HCT116 (cell line): ENCODE measurements around the gene PSMG1.

Experiments
- CEBPB ChIP-seq: IDR thresholded peaks from 2 replicates; pipeline ENCODE4 v1.6.1; 2012; ENCODE audit warnings: low read depth
- EGR1 ChIP-seq: IDR thresholded peaks from 2 replicates; pipeline ENCODE4 v1.6.1; 2012; ENCODE audit warnings: low read depth
- TF ChIP-seq, protein P1 (sequence below), 3 experiments: fragments of 200-600 bp in 1 of 3; sonication (generic) in 1 of 3; IDR thresholded peaks in 2 of 3; conservative IDR thresholded peaks in 1 of 3; 2 replicates each; pipeline ENCODE4 v1.5.1; 2012 to 2017; ENCODE audit warnings: low read depth in 2 of 3, low read length in 2 of 3, antibody characterized with exemption in 1 of 3, borderline replicate concordance in 1 of 3, control low read depth in 1 of 3, mild to moderate bottlenecking in 1 of 3, mixed read lengths in 1 of 3, mixed run types in 1 of 3, moderate library complexity in 1 of 3; ENCODE audit not compliant: insufficient read depth in 1 of 3
- TF ChIP-seq, protein P2 (sequence below): IDR thresholded peaks from 2 replicates; pipeline ENCODE4 v1.6.1; 2012; ENCODE audit warnings: low read depth

DNA sequence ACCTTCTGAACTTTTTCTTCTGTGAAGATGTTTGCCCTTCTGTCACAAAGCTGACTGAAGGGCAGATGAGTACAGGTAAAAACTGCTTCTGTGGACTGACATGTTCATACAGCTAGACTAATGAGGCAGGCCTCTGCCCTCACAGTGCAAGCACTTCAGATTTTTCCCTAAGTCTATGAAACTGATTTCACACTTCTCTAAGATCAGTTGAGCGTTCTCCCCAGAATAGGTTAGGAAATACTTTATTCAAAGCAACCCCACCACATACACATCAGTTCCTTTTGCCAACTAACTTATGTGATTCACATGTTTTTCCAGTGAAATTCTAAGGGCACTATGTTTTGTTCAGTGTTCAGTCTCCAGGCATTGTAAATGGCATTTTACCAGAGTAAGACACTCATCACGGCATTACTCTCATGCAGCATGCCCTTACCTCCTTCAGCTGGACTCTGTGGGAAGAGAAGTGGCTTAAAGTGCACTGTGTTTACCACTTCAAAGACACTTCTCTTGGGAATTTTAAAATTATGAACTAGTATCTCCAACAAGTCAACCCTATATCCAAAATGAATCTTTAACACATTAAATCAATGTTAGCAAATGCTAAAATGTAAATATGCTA is 5.4 kb upstream of the PSMG1 start:
- TF ChIP-seq, protein P1, sequence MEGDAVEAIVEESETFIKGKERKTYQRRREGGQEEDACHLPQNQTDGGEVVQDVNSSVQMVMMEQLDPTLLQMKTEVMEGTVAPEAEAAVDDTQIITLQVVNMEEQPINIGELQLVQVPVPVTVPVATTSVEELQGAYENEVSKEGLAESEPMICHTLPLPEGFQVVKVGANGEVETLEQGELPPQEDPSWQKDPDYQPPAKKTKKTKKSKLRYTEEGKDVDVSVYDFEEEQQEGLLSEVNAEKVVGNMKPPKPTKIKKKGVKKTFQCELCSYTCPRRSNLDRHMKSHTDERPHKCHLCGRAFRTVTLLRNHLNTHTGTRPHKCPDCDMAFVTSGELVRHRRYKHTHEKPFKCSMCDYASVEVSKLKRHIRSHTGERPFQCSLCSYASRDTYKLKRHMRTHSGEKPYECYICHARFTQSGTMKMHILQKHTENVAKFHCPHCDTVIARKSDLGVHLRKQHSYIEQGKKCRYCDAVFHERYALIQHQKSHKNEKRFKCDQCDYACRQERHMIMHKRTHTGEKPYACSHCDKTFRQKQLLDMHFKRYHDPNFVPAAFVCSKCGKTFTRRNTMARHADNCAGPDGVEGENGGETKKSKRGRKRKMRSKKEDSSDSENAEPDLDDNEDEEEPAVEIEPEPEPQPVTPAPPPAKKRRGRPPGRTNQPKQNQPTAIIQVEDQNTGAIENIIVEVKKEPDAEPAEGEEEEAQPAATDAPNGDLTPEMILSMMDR (IDR thresholded peaks at IDR 0.05 in 2 of 3, conservative IDR thresholded peaks at IDR 0.05 in 1 of 3; ENCODE audit: borderline replicate concordance in 1 of 3, insufficient read depth in 1 of 3, low read depth in 2 of 3, low read length in 2 of 3), result no peak
- no peak for TF ChIP-seq EGR1
- no peak for TF ChIP-seq CEBPB
- TF ChIP-seq, protein P2, sequence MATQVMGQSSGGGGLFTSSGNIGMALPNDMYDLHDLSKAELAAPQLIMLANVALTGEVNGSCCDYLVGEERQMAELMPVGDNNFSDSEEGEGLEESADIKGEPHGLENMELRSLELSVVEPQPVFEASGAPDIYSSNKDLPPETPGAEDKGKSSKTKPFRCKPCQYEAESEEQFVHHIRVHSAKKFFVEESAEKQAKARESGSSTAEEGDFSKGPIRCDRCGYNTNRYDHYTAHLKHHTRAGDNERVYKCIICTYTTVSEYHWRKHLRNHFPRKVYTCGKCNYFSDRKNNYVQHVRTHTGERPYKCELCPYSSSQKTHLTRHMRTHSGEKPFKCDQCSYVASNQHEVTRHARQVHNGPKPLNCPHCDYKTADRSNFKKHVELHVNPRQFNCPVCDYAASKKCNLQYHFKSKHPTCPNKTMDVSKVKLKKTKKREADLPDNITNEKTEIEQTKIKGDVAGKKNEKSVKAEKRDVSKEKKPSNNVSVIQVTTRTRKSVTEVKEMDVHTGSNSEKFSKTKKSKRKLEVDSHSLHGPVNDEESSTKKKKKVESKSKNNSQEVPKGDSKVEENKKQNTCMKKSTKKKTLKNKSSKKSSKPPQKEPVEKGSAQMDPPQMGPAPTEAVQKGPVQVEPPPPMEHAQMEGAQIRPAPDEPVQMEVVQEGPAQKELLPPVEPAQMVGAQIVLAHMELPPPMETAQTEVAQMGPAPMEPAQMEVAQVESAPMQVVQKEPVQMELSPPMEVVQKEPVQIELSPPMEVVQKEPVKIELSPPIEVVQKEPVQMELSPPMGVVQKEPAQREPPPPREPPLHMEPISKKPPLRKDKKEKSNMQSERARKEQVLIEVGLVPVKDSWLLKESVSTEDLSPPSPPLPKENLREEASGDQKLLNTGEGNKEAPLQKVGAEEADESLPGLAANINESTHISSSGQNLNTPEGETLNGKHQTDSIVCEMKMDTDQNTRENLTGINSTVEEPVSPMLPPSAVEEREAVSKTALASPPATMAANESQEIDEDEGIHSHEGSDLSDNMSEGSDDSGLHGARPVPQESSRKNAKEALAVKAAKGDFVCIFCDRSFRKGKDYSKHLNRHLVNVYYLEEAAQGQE, result no peak
